Spleen (tissue), 11 donors: Measurements from ENCODE around the gene RAMP1. TPM values are rescaled to one million over a fixed set of nuclear protein-coding genes. Genes with fewer than 3 reads are reported as not detected.

ENCODE experiments used
- DNase-seq: peaks from one replicate; pipeline ENCODE4 v3.0.0-alpha.2; 2020
- H3K27ac ChIP-seq, 8 donors: fragments of 200-600 bp; sonication (generic) in 7 of 8; 1 replicate in 4 of 8; 2 replicates in 4 of 8; pipeline versions ENCODE4 v1.5.0 to v1.8.0; 2016 to 2021; ENCODE audit warnings: inconsistent platforms in 4 of 8, mild to moderate bottlenecking in 4 of 8, moderate library complexity in 1 of 8
- H3K27me3 ChIP-seq, 7 donors: fragments of 200-600 bp; sonication (generic) in 6 of 7; replicated peaks in 1 of 7; 1 replicate in 4 of 7; 2 replicates in 3 of 7; pipeline versions ENCODE4 v1.5.0 to v1.8.0; 2016 to 2021; ENCODE audit warnings: inconsistent platforms in 3 of 7, mild to moderate bottlenecking in 1 of 7
- H3K36me3 ChIP-seq, 6 donors: fragments of 200-600 bp; sonication (generic) in 5 of 6; 1 replicate in 4 of 6; 2 replicates in 2 of 6; pipeline versions ENCODE4 v1.5.0 to v1.8.0; 2016 to 2021; ENCODE audit warnings: inconsistent platforms in 2 of 6
- H3K4me1 ChIP-seq, 6 donors: fragments of 200-600 bp; sonication (generic) in 5 of 6; 1 replicate in 3 of 6; 2 replicates in 3 of 6; pipeline versions ENCODE4 v1.5.0 to v1.8.0; 2016 to 2021; ENCODE audit warnings: inconsistent platforms in 3 of 6
- H3K4me3 ChIP-seq, 8 donors: fragments of 200-600 bp; sonication (generic) in 7 of 8; 1 replicate in 4 of 8; 2 replicates in 4 of 8; pipeline versions ENCODE4 v1.5.0 to v1.8.0; 2016 to 2021; ENCODE audit warnings: inconsistent platforms in 4 of 8, mild to moderate bottlenecking in 4 of 8, moderate library complexity in 2 of 8
- H3K9me3 ChIP-seq, 8 donors: fragments of 200-600 bp; sonication (generic) in 7 of 8; 1 replicate in 4 of 8; 2 replicates in 4 of 8; pipeline versions ENCODE4 v1.5.0 to v1.8.0; 2016 to 2021; ENCODE audit warnings: inconsistent platforms in 4 of 8
- CTCF ChIP-seq, 11 experiments: fragments of 200-600 bp in 7 of 11; fragments of 450-650 bp in 4 of 11; sonication (generic) in 4 of 11; IDR thresholded peaks in 8 of 11; conservative IDR thresholded peaks in 3 of 11; 1 replicate in 7 of 11; 2 replicates in 4 of 11; pipeline versions ENCODE4 v1.4.0 to v1.8.0; 2016 to 2021; ENCODE audit warnings: antibody characterized with exemption in 11 of 11, inconsistent platforms in 4 of 11, mild to moderate bottlenecking in 1 of 11
- POLR2A ChIP-seq, 3 donors: fragments of 450-650 bp; IDR thresholded peaks; one replicate each; pipeline ENCODE4 v1.5.1; 2017; ENCODE audit warnings: antibody characterized with exemption in 3 of 3, mild to moderate bottlenecking in 1 of 3
- POLR2AphosphoS5 ChIP-seq, 3 donors: sonication (generic); formaldehyde crosslinking; IDR thresholded peaks; one replicate each; pipeline ENCODE4 v1.5.1; 2017; ENCODE audit warnings: antibody characterized with exemption in 3 of 3
- WGBS, 5 donors: extraction: QIAGEN DNeasy Blood & Tissue Kit in 3 of 5; methylation state at CpG; one replicate each; pipeline versions ENCODE4 v1.1.5 to v1.1.7; 2013 to 2018; 5-methylcytosine and 5-hydroxymethylcytosine counted together
- intact Hi-C: fragments of 100-400 bp; cut with DNase I; formaldehyde crosslinking; loops from one replicate; pipeline ENCODE4 v1.15.0; 2023; ENCODE audit warnings: low total_unique reads
- polyA plus RNA-seq, 3 donors: library from polyadenylated mRNA; stranded (reverse); fragments of 200-250 nt; gene quantifications; one replicate each; pipeline ENCODE4 v1.2.1, GENCODE V29; 2013
- total RNA-seq, 7 donors: library from RNA; depleted of rRNA in 3 of 7; stranded (reverse); fragments of >200 nt in 3 of 7; fragmentation: NEBNext Ultra II Directional in 4 of 7; extraction: Animal tissue kit (Norgen Biotek cat#: 25700) in 4 of 7; gene quantifications; one replicate each; pipeline versions ENCODE4 v1.1.0 to v1.2.1, GENCODE V29; 2016 to 2021
- donor health status: healthy with polysubstance abuse.
- donor health status: DM: no; HTN: no; CAD: no; lungs with moderate emphysema.
- donor health status: DM: no; HTN: no; CAD: no.
- donor health status: Bipolar disorder and iron deficiency.
- donor health status: healthy.
- donor health status: DM: no; HTN: no; CAD: no.
- donor health status: DM: yes; HTN: yes; CAD: no.

The RAMP1 gene
- total and polyA plus RNA-seq, 10 donors = 4.5 to 44.5 (median 9.5) TPM

- WGBS, 5 donors = 87 to 95% (median 88%) methylated on average over 10 to 14 of the region's 14 CpGs
- Histone ChIP-seq H3K36me3 (no peaks in the 10 kb centered on the region), H3K4me3 (no peak overlapping the region), H3K27ac (peak overlapping the region in 1 of 8 donors; percentile 18), H3K4me1 (peaks cover 0 to 8% (median 4%) of the 10 kb centered on the region in 6 donors), H3K9me3 (no peaks in the 10 kb centered on the region), H3K27me3 (peaks cover 0 to 12% (median 0%) of the 10 kb centered on the region in 7 donors)
- no peak for TF ChIP-seq CTCF (IDR thresholded peaks at IDR 0.05 in 8 of 11, conservative IDR thresholded peaks at IDR 0.05 in 3 of 11)
- no peak for TF ChIP-seq POLR2AphosphoS5 (IDR thresholded peaks at IDR 0.05)
- TF ChIP-seq POLR2A (IDR thresholded peaks at IDR 0.05) = no peak
- peak; percentile 46 for DNase-seq
- intact Hi-C loops = no loop called here
These were observed 19.1 kb downstream of the RAMP1 start for GRCh38 chr2:237878321-237879057.

- H3K4me3 ChIP-seq = no peak overlapping the region
- peaks cover 0 to 3% (median under 1%) of the 10 kb centered on the region in 6 donors for H3K4me1 ChIP-seq
- H3K27me3 ChIP-seq = peaks cover 0 to 9% (median 0%) of the 10 kb centered on the region in 7 donors
- TF ChIP-seq CTCF (IDR thresholded peaks at IDR 0.05 in 8 of 11, conservative IDR thresholded peaks at IDR 0.05 in 3 of 11) (no peak), POLR2A (IDR thresholded peaks at IDR 0.05) (no peak)
- peak overlapping the region in 1 of 8 donors; percentile 18 for H3K27ac ChIP-seq
- no peak for DNase-seq
- H3K9me3 ChIP-seq = no peaks in the 10 kb centered on the region
- 82 to 94% (median 90%) methylated on average over 5 of the region's 5 CpGs for WGBS, 5 donors
- H3K36me3 ChIP-seq = no peaks in the 10 kb centered on the region
- intact Hi-C loops = no loop called here
These were observed 19.6 kb downstream of the RAMP1 start for GRCh38 chr2:237879058-237879430.

- no peaks in the 10 kb centered on the region for H3K4me1 ChIP-seq
- WGBS, 5 donors = 89 to 98% (median 95%) methylated on average over 12 of the region's 12 CpGs
- peak; percentile 65 for DNase-seq
These were observed 20.7 kb downstream of the RAMP1 start for GRCh38 chr2:237879991-237880560.

GRCh38 chr2:237882510-237883481 lies 23.4 kb downstream of the RAMP1 start:
- DNase-seq = peak; percentile 59
- 90 to 97% (median 94%) methylated on average over 19 to 20 of the region's 20 CpGs for WGBS, 5 donors
- TF ChIP-seq CTCF (IDR thresholded peaks at IDR 0.05 in 8 of 11, conservative IDR thresholded peaks at IDR 0.05 in 3 of 11) = no peak
- TF ChIP-seq POLR2AphosphoS5 (IDR thresholded peaks at IDR 0.05) = no peak
- no peak for TF ChIP-seq POLR2A (IDR thresholded peaks at IDR 0.05)
- Histone ChIP-seq H3K9me3 (no peaks in the 10 kb centered on the region), H3K4me1 (no peaks in the 10 kb centered on the region), H3K36me3 (no peaks in the 10 kb centered on the region), H3K4me3 (no peak overlapping the region), H3K27ac (no peak overlapping the region), H3K27me3 (no peaks in the 10 kb centered on the region)
- intact Hi-C loops = no loop called here

More at GRCh38 chr2:237879991-237880560, 20.7 kb downstream of the RAMP1 start:
- Histone ChIP-seq H3K4me3 (no peak overlapping the region), H3K27ac (no peak overlapping the region), H3K27me3 (peaks cover 0 to 3% (median 0%) of the 10 kb centered on the region in 7 donors), H3K9me3 (no peaks in the 10 kb centered on the region), H3K36me3 (no peaks in the 10 kb centered on the region)
- intact Hi-C loops = no loop called here
- no peak for TF ChIP-seq POLR2AphosphoS5 (IDR thresholded peaks at IDR 0.05)
